Measurements from ENCODE around the gene KIF16B.

The KIF16B gene

DNA sequence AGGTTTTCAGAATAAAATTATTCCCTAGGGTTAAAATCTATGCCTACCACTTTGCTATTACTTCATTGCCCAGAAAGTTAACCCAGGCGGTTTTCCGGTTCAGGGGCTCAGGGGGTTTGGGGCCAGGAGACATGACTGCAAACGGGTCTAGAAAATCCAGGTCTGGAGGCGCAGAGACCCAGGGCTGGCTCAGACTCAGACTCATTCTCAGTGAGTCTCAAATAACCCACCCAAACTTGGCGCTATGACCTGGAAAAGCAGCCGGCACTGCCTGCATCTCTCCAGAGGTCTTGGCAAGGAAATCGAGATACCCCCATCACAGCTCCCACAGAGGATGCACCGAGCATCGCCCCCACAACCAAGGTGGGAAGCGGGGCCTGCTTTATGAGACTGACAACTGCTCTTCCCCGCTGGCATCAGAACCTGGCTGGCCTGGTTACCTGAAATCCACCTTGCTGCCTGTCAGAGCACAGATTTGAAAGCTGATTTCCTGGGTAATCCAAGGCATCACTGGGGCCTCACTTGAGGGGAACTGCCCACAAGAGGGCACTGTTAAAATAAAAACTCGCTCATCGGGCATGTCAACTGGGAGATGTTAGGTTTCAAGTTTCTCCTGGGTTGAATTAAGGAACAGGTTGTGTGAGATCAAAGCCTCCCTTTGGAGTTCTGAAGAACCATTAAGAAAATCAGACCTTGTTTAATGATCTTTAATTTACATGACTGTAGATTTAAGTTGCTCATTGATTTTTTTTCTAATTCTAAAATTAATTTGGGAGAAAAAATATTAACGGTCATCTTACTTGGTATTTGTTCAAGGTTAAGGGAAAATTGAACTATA lies 55.1 kb downstream of the KIF16B start:
- no peak for DNase-seq

DNA sequence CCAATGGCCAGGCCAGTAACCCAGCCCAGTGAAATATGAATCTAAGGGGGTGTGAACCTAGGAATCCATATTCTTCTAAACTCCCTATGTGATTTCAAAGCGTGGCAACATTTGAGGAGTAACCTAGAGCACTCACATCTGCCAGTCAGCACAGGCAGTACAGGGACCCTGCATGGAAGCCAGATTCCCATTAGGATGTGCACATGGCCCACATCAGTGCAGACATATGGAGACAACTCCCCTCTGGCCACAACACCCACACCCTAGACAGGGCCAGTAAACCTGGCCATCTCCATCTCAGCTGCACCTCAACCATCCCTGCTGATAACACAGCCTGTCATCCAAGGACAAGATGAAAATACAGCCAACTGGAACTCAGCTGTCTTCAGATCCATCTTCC lies 56.5 kb downstream of the KIF16B start:
- DNase-seq = no peak

DNA sequence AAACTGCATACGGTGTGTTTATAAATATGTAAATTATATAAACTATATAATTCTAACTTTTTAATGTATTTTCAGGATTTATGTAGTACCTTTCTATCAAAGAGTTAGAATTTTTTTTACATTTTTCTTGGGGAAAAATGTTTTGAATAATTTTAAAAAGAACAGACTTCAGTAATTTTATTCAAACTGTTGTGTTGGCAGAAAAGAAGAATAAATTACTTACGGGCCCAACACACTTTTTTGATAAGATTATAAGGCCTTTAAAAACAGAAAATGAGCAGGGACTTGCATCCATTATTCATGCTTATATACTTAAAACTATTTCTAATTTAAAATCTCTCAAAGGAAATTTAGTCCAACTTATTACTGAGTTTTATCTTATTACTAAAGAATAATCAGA lies 58.2 kb downstream of the KIF16B start:
- no peak for DNase-seq

DNA sequence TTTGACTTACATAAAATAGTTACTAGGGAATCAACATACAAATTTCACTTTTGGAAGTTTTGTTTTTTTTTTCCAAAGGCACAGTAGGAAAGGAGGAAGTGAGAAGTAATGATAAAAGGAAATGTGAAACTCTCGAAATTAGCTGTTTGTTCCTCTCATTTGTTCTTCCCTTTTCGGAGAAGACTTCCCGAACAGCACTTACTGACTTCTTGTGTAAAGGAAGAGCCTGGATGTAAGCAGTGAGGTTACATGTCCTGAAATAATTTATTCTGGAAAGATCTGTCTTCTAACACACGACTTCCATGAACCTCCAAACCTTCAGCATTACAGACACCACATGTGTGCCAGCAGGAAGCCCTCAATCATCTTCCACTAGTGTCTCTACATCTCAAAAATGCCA lies 59.1 kb downstream of the KIF16B start:
- DNase-seq = no peak

DNA sequence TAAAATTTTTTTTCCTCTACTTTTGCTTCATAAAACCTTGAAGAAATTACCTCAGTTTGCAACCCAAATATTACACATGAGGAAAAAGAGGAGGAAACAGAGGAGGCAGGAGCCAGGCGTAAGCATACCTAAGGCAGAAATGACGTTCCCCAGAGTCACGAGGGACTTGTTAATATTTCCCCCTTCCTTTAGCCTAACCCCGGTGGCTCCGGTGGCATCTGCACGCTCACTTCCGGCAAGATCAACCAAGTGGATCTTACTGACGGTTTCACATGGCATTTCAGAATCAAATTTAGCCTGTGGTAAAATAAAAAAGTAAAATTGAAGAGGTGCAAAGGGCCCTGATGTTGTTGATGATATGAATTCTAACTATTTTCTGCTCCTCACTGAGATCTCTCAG lies 67.4 kb downstream of the KIF16B start:
- DNase-seq = no peak

DNA sequence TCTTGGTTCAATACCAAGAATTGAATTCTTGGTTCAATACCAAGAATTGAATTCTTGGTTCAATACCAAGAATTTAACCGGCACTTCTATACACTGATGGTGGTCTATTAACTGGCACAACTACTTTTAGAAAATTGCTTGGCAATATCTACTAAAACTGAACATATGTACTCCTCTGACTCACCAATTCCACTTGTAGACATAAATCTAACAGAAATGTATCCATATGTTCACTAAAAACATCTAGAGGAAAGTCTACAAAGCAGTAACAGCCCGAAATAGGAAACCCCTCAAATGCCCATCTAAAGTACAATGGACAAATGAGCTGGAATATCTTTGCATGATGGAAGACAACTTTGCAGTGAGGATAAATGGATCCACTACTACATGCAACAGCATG lies 71.9 kb downstream of the KIF16B start:
- DNase-seq = no peak

DNA sequence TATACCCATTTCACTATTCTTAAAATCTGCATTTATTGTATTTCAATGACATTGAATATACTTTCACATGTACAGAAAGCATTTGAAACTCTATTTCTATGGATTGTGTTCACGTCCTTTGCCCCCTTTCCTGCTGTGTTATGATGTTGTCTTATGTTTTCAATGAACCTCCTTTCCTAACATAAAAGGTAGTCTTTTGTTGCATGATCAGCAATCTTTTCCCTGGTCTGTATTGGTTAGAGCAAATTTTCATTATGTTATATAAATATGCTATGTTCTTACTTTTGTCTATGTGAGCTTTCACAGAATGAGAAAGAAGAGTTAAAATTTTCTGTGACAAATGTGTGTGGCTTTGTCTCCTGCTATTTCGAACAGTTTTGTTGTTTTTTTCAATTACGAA lies 73.1 kb downstream of the KIF16B start:
- DNase-seq = no peak

DNA sequence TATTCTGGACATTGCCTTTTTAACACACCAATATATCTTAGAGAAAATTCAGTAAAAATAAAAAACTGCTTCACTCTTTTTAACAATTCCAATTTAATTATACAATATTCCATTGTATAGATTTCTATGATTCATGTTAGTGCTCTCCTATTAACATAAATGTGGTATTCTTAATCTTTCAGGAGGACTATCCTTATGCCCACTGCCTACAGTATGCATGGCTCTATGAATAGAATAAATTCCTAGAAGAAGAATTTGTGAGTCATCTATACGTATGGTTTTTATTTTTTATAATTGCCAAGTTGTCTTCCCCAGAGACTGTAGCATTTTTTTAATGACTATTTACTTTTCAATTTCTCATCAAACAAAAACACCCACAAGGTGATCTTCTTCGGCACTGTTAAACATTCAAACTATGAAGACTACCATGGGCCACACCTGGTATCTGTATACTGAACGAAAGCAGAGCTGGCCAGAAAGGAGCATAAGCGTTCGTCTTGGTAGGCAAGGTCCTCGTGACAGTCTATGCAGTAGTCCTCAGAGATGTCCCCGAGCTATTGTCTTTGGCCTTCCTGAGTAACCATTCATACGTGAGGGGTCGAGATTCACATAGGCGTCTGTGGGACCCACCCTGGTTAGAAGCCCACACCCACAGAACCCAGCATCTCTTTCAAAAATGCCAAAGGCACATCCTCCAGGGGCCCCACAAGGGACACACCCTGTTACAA lies 74.6 kb downstream of the KIF16B start:
- no peak for DNase-seq

DNA sequence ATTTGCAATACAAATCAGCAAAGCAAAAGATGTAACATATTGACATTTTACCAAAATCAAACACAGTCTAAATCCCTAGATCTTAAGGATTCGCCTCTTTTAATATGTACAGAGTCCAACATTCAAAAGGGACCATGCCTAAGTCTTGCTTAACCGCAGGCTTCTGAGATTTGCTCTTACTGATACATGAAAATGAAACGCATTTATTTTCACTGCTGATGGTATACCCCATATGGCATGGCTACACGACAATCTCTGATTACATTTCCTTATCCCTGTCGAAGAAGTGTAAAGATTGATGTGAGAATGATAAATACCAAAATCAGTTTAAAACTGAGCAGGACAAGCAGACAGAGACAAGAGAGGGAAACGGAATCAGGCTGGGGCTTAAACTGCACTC lies 75.4 kb downstream of the KIF16B start:
- no peak for DNase-seq

DNA sequence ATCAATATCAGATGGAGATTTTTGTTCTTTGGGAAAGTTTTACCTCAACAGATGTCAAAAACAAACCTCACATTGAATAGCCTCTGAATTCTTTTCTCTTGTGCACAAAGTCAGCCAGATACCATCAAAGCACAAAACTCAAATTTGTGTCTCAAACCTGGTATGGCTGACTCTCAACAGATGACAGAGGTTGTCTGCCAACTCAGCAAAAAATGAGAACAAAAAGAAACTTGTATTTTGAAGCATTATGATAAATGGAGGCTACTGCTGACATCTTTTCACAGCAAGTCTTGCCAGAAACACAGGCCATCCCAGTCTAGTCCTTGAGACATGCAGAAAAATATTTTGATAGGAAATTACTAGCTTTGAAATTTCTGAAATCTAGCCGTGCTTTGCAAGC lies 79.8 kb downstream of the KIF16B start:
- no peak for DNase-seq

DNA sequence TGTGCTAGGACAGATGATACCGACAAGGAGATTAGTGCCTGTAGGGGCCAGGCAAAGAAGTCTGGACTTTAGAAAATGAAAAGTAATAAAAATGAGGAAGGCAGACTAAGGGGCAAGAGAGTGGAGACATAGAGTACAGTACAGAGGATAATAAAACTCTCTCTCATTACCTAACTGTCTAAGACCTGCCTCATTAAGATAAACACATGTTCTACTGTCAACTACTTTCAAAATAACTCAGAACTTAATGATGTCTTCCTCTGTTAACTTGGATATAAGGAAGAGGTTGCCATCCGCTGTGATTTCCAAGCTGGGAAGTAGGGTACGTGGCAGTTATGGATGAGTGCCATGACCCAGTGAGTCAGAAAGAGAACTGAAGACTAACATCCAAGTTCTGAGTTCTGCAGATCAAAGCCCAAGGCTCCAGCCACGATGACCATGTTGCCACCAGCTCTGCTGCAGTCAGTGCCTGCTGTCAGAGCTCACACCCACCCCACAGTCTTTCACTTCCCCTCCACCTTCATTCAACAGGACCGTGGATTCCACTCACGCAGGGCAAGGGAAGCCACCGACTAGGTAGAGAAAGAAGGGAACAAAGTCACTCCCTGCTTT lies 81.8 kb downstream of the KIF16B start:
- no peak for DNase-seq

DNA sequence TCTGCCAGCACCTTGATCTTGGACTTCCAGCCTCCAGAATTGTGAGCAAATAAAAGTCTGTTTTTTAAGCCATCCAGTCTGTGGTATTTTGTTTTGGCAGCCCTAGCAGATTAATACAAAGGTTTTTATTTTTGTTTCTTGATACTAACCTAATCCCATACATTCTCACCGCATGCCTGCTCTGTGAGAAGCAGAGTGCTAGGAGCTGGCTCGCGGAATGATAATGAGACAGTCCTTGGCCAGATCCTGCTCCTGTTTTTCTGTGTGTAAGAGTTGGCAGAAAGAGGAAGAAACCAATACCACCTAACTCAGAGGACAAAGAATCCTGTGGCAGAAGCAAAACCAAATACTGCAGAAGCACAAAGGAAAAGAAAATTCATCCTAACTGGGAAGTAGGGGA lies 82.6 kb downstream of the KIF16B start:
- no peak for DNase-seq

DNA sequence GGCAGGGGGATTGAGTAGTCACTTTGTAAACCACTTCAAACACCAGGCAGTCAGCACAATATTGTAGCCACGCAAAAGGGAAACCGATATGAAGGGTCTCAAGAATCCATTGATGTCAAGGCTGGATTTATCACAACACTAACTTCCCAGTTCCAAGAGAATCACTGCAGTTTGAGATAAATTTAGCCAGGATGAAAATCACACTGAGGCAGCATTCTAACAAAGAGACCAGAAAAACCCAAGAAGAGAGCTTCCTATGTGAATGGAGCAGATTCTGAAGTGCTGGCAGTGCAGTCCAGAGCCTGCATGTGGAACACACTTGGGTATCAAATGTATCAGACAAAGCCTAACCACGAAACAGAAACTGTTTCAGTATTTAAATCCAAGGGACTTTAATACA lies 84.6 kb downstream of the KIF16B start:
- DNase-seq = peak in 1 of 2 experiments; percentile 2

DNA sequence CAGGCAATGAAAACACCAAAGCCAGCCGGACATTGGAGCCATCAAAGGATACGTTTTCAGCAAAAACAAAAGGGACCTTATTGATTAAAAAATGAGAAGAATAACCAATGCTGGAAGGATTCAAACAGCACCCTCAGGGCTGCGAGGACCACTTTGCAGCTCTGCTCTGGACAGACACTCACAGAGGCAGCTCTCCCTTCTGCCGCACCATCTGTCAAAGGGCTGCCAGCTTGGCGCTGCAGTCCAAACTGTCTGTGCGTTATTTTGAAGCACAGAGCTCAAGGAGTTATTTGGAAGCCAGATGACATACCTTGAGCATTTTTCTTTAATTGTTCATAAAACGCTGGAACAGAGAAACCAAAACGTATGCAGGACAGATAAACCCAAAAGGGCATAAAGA lies 85.2 kb downstream of the KIF16B start:
- DNase-seq = peak in 1 of 2 experiments; percentile 65

DNA sequence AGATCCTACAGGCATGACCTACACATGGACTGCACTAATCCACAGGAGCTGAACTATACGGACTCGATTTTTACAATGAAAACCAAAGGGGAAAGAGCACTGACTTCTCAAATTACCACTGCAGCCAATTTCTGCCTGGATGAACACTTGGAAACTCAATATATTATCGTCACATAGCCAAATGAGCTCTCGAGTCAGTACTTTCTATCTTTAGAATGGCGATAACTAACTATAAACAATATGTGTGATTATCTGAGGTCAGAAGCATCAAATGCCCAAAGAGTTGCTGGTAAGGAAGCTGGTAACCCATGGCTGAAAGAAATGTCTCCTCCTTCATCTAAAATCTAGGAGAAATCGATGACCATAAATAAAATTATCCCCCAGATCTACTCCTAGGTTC lies 86.7 kb downstream of the KIF16B start:
- DNase-seq = no peak

DNA sequence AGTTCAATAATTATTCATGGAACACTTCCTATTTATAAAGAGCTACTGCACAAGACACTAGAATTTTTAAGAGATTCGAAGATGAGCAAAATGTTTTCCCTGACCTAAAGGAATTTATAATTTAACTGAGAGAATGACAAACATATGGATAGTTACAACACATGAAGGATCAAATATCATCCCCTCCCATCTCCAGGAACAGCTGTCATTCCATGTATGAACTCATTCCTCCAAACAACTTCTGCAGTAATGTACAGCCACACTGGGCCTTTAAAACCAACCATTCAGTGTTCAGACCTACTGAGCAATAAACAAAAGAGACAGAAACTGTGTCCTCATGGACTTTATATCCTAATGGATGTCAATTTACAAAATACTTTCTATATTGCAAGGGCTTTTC lies 87.8 kb downstream of the KIF16B start:
- no peak for DNase-seq

DNA sequence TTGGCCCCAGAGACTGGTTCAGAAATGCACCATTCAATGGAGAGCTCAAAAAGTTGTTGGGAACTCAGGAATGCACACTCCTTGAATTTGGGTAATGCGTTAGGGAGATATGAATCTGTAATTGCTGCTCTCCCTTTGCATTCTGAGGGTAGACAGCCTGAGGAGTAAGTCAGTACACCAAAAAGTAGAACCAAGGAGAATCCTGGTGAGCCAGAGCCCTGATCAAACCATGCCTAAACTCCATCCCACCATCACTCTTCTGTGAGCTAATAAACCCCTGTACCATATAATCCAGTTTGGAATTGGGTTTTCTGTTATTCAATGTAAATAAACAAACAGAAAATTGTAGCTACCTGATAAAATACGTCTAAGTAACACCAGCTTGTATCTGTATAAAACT lies 90.2 kb downstream of the KIF16B start:
- DNase-seq = no peak

DNA sequence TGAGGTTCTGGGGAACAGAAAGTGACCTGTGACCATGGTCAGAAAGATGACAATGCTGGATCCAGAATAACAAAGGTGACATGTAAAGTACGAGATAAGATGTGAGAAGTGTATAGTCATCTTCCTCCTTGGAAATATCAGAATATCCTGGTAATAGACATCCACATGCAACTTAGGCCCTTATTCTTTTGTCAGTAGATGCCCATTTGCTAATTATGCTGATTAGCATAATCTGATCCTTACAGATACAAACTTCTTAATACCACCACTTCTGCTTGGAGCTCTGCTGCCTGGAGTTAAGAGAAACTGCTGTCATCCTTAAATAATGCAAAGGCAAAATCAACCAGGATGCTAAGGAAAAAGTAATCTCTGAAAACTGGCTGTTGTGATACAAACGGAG lies 91.3 kb downstream of the KIF16B start:
- no peak for DNase-seq

DNA sequence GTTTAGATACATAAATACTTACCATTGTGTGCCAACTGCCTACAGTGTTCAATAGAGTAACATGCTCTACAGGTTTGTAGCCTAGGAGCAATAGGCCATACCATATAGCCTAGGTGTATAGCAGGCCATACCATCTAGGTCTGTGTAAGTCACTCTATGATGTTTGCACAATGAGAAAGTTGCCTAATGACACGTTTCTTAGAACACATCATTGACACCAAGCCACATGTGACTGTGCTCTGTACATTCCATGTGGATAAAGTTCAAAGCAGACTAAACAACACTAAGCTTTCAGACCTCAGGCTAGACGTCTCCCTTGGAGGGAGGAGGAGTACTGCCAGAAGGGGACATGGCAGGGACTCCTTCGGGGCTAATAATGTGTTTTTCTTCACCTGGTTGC lies 93.6 kb downstream of the KIF16B start:
- no peak for DNase-seq

DNA sequence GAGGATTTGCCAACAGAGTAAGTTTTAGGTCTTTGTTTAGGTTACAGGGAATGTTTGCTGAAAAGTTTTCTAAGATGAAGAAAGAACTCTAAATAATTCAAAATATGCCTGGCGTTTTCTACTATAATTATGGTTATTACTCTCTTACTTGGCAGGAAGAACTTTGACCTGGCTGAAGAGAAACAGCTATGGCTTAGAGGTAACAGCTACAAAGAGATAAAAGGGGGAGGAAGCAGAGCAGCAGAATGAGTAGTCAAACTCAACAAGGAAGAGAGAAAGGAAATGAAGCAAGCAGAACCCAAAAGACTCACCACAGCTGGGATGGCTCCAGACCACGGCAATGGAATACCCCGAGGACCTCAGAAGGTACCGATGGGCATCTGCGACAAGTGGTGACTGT lies 95.6 kb downstream of the KIF16B start:
- DNase-seq = no peak

DNA sequence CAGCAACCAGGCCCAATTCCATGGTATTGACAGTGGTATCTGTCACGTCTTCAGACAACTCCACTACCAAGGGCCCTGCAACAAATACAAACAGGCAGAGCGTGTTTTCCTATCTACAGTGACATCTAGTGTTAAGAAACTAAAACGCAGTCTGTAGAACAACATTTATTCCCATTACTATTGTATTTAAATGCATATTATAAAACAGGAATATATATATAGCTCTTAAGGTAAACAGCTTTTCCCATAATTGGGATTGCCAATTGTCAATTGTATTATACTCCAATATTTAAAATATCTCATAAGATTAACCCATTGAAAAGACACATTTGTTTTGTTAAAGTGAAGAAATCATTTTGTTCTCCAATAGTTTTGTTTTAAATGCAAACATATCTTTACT lies 97.2 kb downstream of the KIF16B start:
- peak in 1 of 2 experiments; percentile 11 for DNase-seq

DNA sequence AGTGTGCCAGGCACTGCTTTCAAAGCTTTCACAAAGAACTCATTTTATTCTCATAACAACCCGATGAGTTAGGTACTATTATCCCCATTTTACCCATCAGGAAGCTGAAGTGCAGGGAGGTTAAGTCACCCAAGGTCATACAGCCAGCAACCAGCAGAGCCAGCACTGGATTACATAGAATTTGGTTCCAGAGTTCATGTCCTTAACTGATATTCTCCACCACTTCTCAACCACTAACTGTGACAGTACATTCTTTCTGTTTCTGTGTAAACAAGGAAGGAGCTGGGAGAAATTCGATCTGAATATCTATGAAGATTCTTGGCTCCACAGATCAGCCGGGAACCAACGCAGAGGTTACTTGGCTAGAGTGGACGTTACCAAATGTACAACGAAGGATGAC lies 98.0 kb downstream of the KIF16B start:
- no peak for DNase-seq

DNA sequence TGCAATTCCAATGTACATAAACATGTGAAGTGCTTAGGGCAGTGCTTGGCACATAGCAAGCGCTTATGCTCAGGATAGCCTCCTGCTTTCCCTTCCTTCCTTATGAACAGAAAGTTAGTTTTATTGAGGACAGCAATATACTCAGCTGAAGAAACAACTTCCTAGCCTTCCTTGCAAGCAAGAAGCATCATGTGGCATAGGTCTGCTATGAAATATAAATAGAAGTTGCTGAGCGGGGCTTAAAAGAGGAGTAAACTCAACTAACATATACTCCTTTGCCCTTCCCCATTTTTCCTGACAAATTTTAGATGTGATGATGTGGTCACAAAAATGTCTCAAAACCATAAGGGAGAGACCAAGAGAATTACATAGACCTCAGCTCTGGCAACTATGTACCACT lies 98.9 kb downstream of the KIF16B start:
- DNase-seq = no peak

All from cerebellar nuclear complex (tissue), 1 donor.